GM18909 (cell line): ENCODE results near the gene PAQR3.

Experiments used
- ATAC-seq: cut with Tn5 transposase; IDR thresholded peaks from one replicate; pipeline ENCODE4 v1.9.1; 2021; ENCODE audit warnings: mild to moderate bottlenecking; ENCODE audit not compliant: unreplicated experiment, poor library complexity

Gene PAQR3

GRCh38 chr4:78864405-78865024 is 74.7 kb downstream of the PAQR3 start:
- ATAC-seq: no peak

- no peak for ATAC-seq
Measured at GRCh38 chr4:78863991-78864390, 75.2 kb downstream of the PAQR3 start.

- ATAC-seq: peak; percentile 52
Measured at GRCh38 chr4:78863254-78863869, 75.9 kb downstream of the PAQR3 start.

- ATAC-seq: no peak
Measured at GRCh38 chr4:78862314-78862737, 76.9 kb downstream of the PAQR3 start.
